H7 (cell line): ENCODE results near the gene OR1J4. TPM values are rescaled to one million over a fixed set of nuclear protein-coding genes. Genes with fewer than 3 reads are reported as not detected.
"Not testable (repeated sequence)": the region's sequence is repeated elsewhere in the genome, so short reads cannot be mapped to it uniquely, and the experiment has no call there.

Source experiments
- DNase-seq: peaks from one replicate; pipeline ENCODE4 v3.0.0; 2012
- H3K27me3 ChIP-seq: 2 replicates; pipeline ENCODE4 v1.6.0; 2011; ENCODE audit warnings: mild to moderate bottlenecking, low read length; ENCODE audit not compliant: control insufficient read depth, insufficient read depth
- H3K36me3 ChIP-seq: replicated peaks from 2 replicates; pipeline ENCODE4 v1.5.1; 2011; ENCODE audit warnings: low read length; ENCODE audit not compliant: control insufficient read depth, insufficient read depth
- H3K4me3 ChIP-seq: 2 replicates; pipeline ENCODE4 v1.5.1; 2011; ENCODE audit warnings: low read depth, mild to moderate bottlenecking, control low read depth, low read length, moderate library complexity; ENCODE audit not compliant: insufficient read depth
- total RNA-seq: library from RNA; depleted of rRNA; stranded (reverse); fragments of >200 nt; shearing (Covaris generic); gene quantifications from 2 replicates; pipeline ENCODE4 v1.2.3, GENCODE V29; 2014; rRNA removed

The OR1J4 gene
- total RNA-seq, 1 experiment from 2014 or later, result not detected

DNA sequence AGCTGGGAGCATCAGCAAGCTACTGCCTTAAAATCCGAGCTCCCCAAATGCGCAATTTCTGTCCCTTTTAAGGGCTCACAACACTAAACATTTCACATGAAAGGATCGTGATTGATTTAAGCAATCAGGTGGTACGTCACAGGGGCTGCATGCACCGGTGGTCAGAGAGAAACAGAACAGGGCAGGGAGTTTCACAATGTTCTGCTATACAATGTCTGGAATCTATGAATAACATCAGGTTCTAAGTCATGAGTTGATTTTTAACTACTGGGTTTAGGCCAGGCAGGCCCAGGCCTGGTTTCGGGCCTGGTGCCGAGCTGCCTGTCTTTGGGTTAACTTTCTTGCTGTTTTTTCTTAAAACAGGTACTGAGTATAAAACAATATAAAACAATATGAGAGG lies 18.1 kb downstream of the OR1J4 start:
- not testable (repeated sequence) for H3K27me3 ChIP-seq, H3K4me3 ChIP-seq, DNase-seq, H3K36me3 ChIP-seq

- H3K27me3 ChIP-seq, result no peaks in the 10 kb centered on the region
- no peak for DNase-seq
- no peak overlapping the region for H3K4me3 ChIP-seq
- no peaks in the 10 kb centered on the region for H3K36me3 ChIP-seq
These were observed 19.8 kb downstream of the OR1J4 start for GRCh38 chr9:122538757-122539156.

- H3K27me3 ChIP-seq, result no peaks in the 10 kb centered on the region
- no peak overlapping the region for H3K4me3 ChIP-seq
- H3K36me3 ChIP-seq, result no peaks in the 10 kb centered on the region
- no peak for DNase-seq
These were observed 27.3 kb downstream of the OR1J4 start for GRCh38 chr9:122546196-122546595.

DNA sequence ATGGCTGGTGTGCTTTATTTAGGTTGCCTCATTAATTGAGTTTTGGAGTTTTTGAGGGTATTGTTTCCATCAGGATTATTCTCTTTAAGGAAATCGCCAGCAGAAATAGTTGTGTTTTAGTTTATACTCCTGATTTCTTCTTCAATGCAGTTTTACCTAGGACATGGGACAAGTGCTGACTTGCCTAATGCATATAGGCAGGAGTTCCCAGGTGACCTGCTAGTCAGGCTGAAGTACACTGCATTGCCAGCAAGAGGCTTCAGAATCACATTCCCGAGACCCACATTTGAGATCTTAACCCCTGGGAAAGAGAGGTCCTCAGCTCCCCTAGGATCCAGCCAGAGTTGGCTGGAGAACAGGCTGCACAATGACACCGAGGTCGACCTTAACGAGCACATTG lies 32.4 kb downstream of the OR1J4 start:
- H3K36me3 ChIP-seq, result no peaks in the 10 kb centered on the region
- no peaks in the 10 kb centered on the region for H3K27me3 ChIP-seq
- DNase-seq, result no peak
- H3K4me3 ChIP-seq, result no peak overlapping the region

DNA sequence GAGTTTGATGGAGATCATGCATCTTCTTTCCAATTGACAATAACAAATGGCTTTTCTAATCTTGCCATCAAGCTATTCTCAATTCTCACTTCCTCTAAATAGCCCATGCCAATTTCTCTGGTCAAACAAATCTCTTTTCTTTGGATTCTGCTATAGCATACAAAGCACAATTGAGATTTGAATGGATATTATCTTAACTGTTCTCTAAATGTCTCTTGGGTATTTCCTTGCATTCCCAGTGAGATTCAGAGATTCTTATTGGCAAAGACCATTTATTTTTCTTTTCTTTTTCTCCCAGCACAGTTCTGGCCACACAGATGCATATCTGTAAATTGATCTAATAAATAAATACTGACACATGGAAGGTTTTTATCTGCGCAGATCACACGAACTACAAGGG lies 33.9 kb downstream of the OR1J4 start, which contains the start of gene OR1N2:
OR1N2 (plus strand) TSS at position 301 of the 400 bp plus-strand sequence. CDS start 100 bp downstream, outside the sequence.
- DNase-seq, result no peak
- no peaks in the 10 kb centered on the region for H3K36me3 ChIP-seq
- no peaks in the 10 kb centered on the region for H3K27me3 ChIP-seq
- H3K4me3 ChIP-seq, result no peak within 1 kb of the TSS

GRCh38 chr9:122561446-122561845 lies 42.5 kb downstream of the OR1J4 start:
- DNase-seq, result no peak
- Histone ChIP-seq H3K4me3 (no peak overlapping the region), H3K27me3 (peaks cover 1% of the 10 kb centered on the region; the same call in 1 of the 2 replicates), H3K36me3 (no peaks in the 10 kb centered on the region)

GRCh38 chr9:122562134-122562760 lies 43.3 kb downstream of the OR1J4 start:
- H3K36me3 ChIP-seq, result no peaks in the 10 kb centered on the region
- peaks cover 1% of the 10 kb centered on the region; the same call in 1 of the 2 replicates for H3K27me3 ChIP-seq
- DNase-seq, result no peak
- no peak overlapping the region for H3K4me3 ChIP-seq

DNA sequence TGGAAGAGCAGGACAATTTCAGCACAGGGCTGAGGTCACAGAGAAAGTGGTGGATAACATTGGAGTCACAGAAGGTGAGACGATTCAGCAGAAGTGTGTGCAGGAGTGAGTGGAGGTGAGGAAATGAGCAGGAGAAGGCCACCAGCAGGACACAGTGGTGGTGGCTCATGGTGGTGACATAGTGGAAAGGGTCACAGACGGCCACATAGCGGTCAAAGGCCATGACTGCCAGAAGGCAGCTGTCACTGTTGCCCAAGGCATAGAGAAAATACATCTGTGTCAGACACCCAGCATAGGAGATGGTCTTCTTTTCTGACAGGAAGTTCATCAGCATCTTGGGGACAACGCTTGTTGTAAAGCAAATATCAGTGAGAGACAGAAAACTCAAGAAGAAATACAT lies 49.0 kb downstream of the OR1J4 start:
- Histone ChIP-seq H3K27me3 (no peaks in the 10 kb centered on the region), H3K4me3 (no peak overlapping the region), H3K36me3 (no peaks in the 10 kb centered on the region)
- no peak for DNase-seq

Other genes starting within 250 kb of the OR1J4 start
- 0.69 and 1.1 TPM in 2 replicates for gene PTGS1, start 148.1 kb upstream of the OR1J4 start, total RNA-seq
- not detected in 2 replicates for gene OR1J1, start 41.2 kb upstream of the OR1J4 start, total RNA-seq
- gene OR1J2, start 8.3 kb upstream of the OR1J4 start, total RNA-seq, result not detected in 2 replicates
- gene OR1N1, start 8.2 kb downstream of the OR1J4 start, total RNA-seq, result 0.15 TPM in 1 of 2 replicates, not detected in the other
- not detected in 2 replicates for gene OR1N2, start 34.0 kb downstream of the OR1J4 start, total RNA-seq
- gene OR1L8, start 64.2 kb downstream of the OR1J4 start, total RNA-seq, result not detected in 2 replicates
- gene OR1Q1, start 95.6 kb downstream of the OR1J4 start, total RNA-seq, result not detected in 2 replicates
- gene OR1B1, start 138.5 kb downstream of the OR1J4 start, total RNA-seq, result not detected in 2 replicates
- gene OR1L1, start 142.6 kb downstream of the OR1J4 start, total RNA-seq, result not detected in 2 replicates
- not detected in 2 replicates for gene OR1L3, start 156.0 kb downstream of the OR1J4 start, total RNA-seq
- not detected in 2 replicates for gene OR1L4, start 204.8 kb downstream of the OR1J4 start, total RNA-seq
- gene OR1L6, start 223.2 kb downstream of the OR1J4 start, total RNA-seq, result not detected in 2 replicates